H1 (cell line): ENCODE measurements around the gene RASL10B. TPM values are rescaled to one million over a fixed set of nuclear protein-coding genes. Genes with fewer than 3 reads are reported as not detected.

Experiments
- CTCF ChIA-PET: fragments of 300-600 bp; sonication (Branson Sonifier 250); formaldehyde crosslinking; loops from one replicate; lab custom pipeline; 2021; ENCODE audit not compliant: partially characterized antibody; lab: Charles Lee
- POLR2A ChIA-PET: fragments of 300-600 bp; sonication (Branson Sonifier 250); formaldehyde crosslinking; loops from one replicate; lab custom pipeline; 2021; ENCODE audit warnings: inconsistent platforms; ENCODE audit not compliant: partially characterized antibody; lab: Charles Lee
- DNase-seq, 2 experiments: peaks; one replicate each; pipeline versions ENCODE4 v3.0.0 to v3.0.0-alpha.2; 2010 to 2022; ENCODE audit warnings: low spot score in 2 of 2, low read depth in 1 of 2, mixed read lengths in 1 of 2
- FAIRE-seq: peaks from 2 replicates; lab custom pipeline; 2011; peaks lifted over from hg19 to GRCh38; lab: Jason Lieb, UNC
- H2AFZ ChIP-seq: 2 replicates; pipeline ENCODE4 v1.8.1; 2012; ENCODE audit warnings: low read length, inconsistent platforms
- H2AK5ac ChIP-seq: 2 replicates; pipeline ENCODE4 v1.6.1; 2013; ENCODE audit warnings: low read depth, low read length
- H2BK120ac ChIP-seq: replicated peaks from 2 replicates; pipeline ENCODE3; 2013; ENCODE audit warnings: low read depth, low read length, inconsistent platforms
- H2BK12ac ChIP-seq: 2 replicates; pipeline ENCODE4 v1.6.1; 2013; ENCODE audit warnings: low read depth, low read length
- H2BK15ac ChIP-seq: 2 replicates; pipeline ENCODE4 v1.6.1; 2013; ENCODE audit warnings: low read length
- H2BK20ac ChIP-seq: 2 replicates; pipeline ENCODE4 v1.6.1; 2013; ENCODE audit warnings: low read length
- H2BK5ac ChIP-seq: 2 replicates; pipeline ENCODE4 v1.6.1; 2013; ENCODE audit warnings: low read depth, low read length
- H3K14ac ChIP-seq: 2 replicates; pipeline ENCODE4 v1.6.1; 2013; ENCODE audit warnings: inconsistent platforms; ENCODE audit not compliant: insufficient read length
- H3K18ac ChIP-seq: 2 replicates; pipeline ENCODE4 v1.6.1; 2013; ENCODE audit warnings: low read length; ENCODE audit errors: extremely low read depth
- H3K23ac ChIP-seq: 2 replicates; pipeline ENCODE4 v1.6.1; 2013; ENCODE audit warnings: inconsistent platforms; ENCODE audit not compliant: insufficient read length
- H3K23me2 ChIP-seq: 2 replicates; pipeline ENCODE4 v1.6.1; 2013; ENCODE audit warnings: low read depth, low read length
- H3K27ac ChIP-seq: 2 replicates; pipeline ENCODE4 v1.6.1; 2011; ENCODE audit warnings: low read depth, low read length, inconsistent platforms
- H3K27me3 ChIP-seq, 4 experiments: replicated peaks in 1 of 4; 1 replicate in 1 of 4; 2 replicates in 3 of 4; pipeline versions ENCODE4 v1.6.1 to v1.8.1; 2011 to 2013; ENCODE audit warnings: low read length in 3 of 4, mild to moderate bottlenecking in 3 of 4, inconsistent platforms in 2 of 4, mixed read lengths in 2 of 4, moderate library complexity in 1 of 4; ENCODE audit not compliant: control insufficient read depth in 3 of 4, insufficient read depth in 3 of 4; ENCODE audit errors: extremely low read depth in 1 of 4
- H3K36me3 ChIP-seq, 4 experiments: 2 replicates each; pipeline versions ENCODE4 v1.6.1 to v1.8.1; 2011 to 2013; ENCODE audit warnings: mild to moderate bottlenecking in 4 of 4, low read length in 3 of 4, moderate library complexity in 2 of 4, control low read depth in 1 of 4, inconsistent platforms in 1 of 4; ENCODE audit not compliant: insufficient read depth in 4 of 4, control insufficient read depth in 2 of 4
- H3K4ac ChIP-seq: replicated peaks from 2 replicates; pipeline ENCODE3; 2013; ENCODE audit warnings: low read length, low read depth, mixed read lengths, inconsistent platforms; ENCODE audit not compliant: insufficient read length
- H3K4me1 ChIP-seq, 4 experiments: replicated peaks in 1 of 4; 1 replicate in 1 of 4; 2 replicates in 3 of 4; pipeline versions ENCODE4 v1.6.1 to v1.8.1; 2011 to 2013; ENCODE audit warnings: low read length in 3 of 4, inconsistent platforms in 2 of 4, mixed read lengths in 1 of 4; ENCODE audit not compliant: insufficient read depth in 4 of 4, control insufficient read depth in 3 of 4
- H3K4me2 ChIP-seq, 2 experiments: 2 replicates each; pipeline versions ENCODE4 v1.6.1 to v1.8.1; 2011 to 2013; ENCODE audit warnings: low read depth in 2 of 2, low read length in 2 of 2, control low read depth in 1 of 2, inconsistent platforms in 1 of 2, mild to moderate bottlenecking in 1 of 2; ENCODE audit not compliant: insufficient read depth in 1 of 2
- H3K4me3 ChIP-seq, 4 experiments: fragments of 200-600, 300-600 bp in 1 of 4; sonication (generic), shearing (Covaris generic), sonication (Bioruptor Twin) in 1 of 4; 2 replicates each; pipeline versions ENCODE4 v1.5.1 to v1.8.1; 2011 to 2016; ENCODE audit warnings: low read length in 4 of 4, low read depth in 3 of 4, control low read depth in 2 of 4, inconsistent platforms in 2 of 4, mild to moderate bottlenecking in 2 of 4, mixed read lengths in 1 of 4, moderate library complexity in 1 of 4; ENCODE audit not compliant: insufficient read depth in 2 of 4; ENCODE audit errors: extremely low read depth in 1 of 4
- H3K56ac ChIP-seq: replicated peaks from 2 replicates; pipeline ENCODE3; 2013; ENCODE audit warnings: low read depth, mild to moderate bottlenecking, mixed read lengths, low read length, inconsistent platforms; ENCODE audit not compliant: insufficient read length
- H3K79me1 ChIP-seq: 2 replicates; pipeline ENCODE4 v1.6.1; 2013; ENCODE audit warnings: low read depth, low read length, control low read depth
- H3K79me2 ChIP-seq, 2 experiments: 2 replicates each; pipeline versions ENCODE4 v1.6.1 to v1.8.1; 2012 to 2013; ENCODE audit warnings: low read length in 2 of 2, mild to moderate bottlenecking in 2 of 2, inconsistent platforms in 1 of 2; ENCODE audit not compliant: insufficient read depth in 2 of 2, control insufficient read depth in 1 of 2
- H3K9ac ChIP-seq, 4 experiments: replicated peaks in 1 of 4; 1 replicate in 1 of 4; 2 replicates in 3 of 4; pipeline versions ENCODE4 v1.6.1 to v1.8.1; 2011 to 2013; ENCODE audit warnings: low read depth in 3 of 4, low read length in 3 of 4, control low read depth in 2 of 4, mild to moderate bottlenecking in 2 of 4, moderate library complexity in 2 of 4, inconsistent platforms in 1 of 4; ENCODE audit errors: extremely low read depth in 1 of 4
- H3K9me3 ChIP-seq, 2 experiments: 2 replicates each; pipeline versions ENCODE4 v1.6.1 to v1.8.1; 2012 to 2013; ENCODE audit warnings: mild to moderate bottlenecking in 2 of 2, moderate library complexity in 2 of 2, control low read depth in 1 of 2, inconsistent platforms in 1 of 2, low read depth in 1 of 2, low read length in 1 of 2, mixed read lengths in 1 of 2; ENCODE audit not compliant: insufficient read depth in 2 of 2
- H4K20me1 ChIP-seq, 2 experiments: replicated peaks in 1 of 2; 2 replicates each; pipeline versions ENCODE3 to v1.8.1; 2011 to 2013; ENCODE audit warnings: inconsistent platforms in 2 of 2, low read length in 2 of 2, mild to moderate bottlenecking in 1 of 2; ENCODE audit not compliant: insufficient read depth in 2 of 2, control insufficient read depth in 1 of 2
- H4K5ac ChIP-seq: 2 replicates; pipeline ENCODE4 v1.6.1; 2013; ENCODE audit warnings: low read length, low read depth, mixed read lengths, inconsistent platforms; ENCODE audit not compliant: insufficient read length
- H4K8ac ChIP-seq: 2 replicates; pipeline ENCODE4 v1.8.0; 2013; ENCODE audit warnings: mild to moderate bottlenecking, moderate library complexity, low read length, inconsistent platforms; ENCODE audit not compliant: insufficient read depth; ENCODE audit errors: extremely low read depth
- H4K91ac ChIP-seq: replicated peaks from 2 replicates; pipeline ENCODE3; 2013; ENCODE audit warnings: low read length, mixed read lengths, inconsistent platforms; ENCODE audit not compliant: insufficient read length
- CBX5 ChIP-seq: fragments of 300-800, 300-1000 bp; sonication (generic); IDR thresholded peaks from 2 replicates; pipeline ENCODE4 v1.7.1; 2016; ENCODE audit warnings: antibody characterized with exemption, low read length, low read depth
- MAFK ChIP-seq: IDR thresholded peaks from 2 replicates; pipeline ENCODE4 v1.6.1; 2012; ENCODE audit warnings: low read depth, mild to moderate bottlenecking, improper control_type of control experiment, low read length
- RXRA ChIP-seq: IDR thresholded peaks from 2 replicates; pipeline ENCODE4 v1.6.1; 2011; ENCODE audit warnings: low read depth, mild to moderate bottlenecking, low read length, moderate library complexity; ENCODE audit not compliant: insufficient read depth
- SIX5 ChIP-seq: IDR thresholded peaks from 2 replicates; pipeline ENCODE4 v1.6.1; 2011; ENCODE audit warnings: mild to moderate bottlenecking, low read depth, low read length
- WGBS, 2 experiments: shearing (Covaris generic) in 1 of 2; methylation state at CpG; one replicate each; pipeline versions ENCODE4 v1.1.6 to v1.1.7; 2013 to 2015; ENCODE audit warnings: low lambda C conversion rate in 2 of 2, mixed read lengths in 2 of 2, inconsistent platforms in 1 of 2, low coverage in 1 of 2, missing lambda C conversion rate in 1 of 2; ENCODE audit not compliant: insufficient replicate concordance in 2 of 2, insufficient coverage in 1 of 2, insufficient read length in 1 of 2; ENCODE audit errors: extremely low coverage in 1 of 2, missing lambda C conversion rate in 1 of 2; 5-methylcytosine and 5-hydroxymethylcytosine counted together
- polyA plus RNA-seq, 7 experiments: library from polyadenylated mRNA; depleted of rRNA in 3 of 7; stranded (reverse) in 5 of 7; unstranded in 2 of 7; fragments of >200 nt in 5 of 7; fragments of 200-250 nt in 2 of 7; gene quantifications; 1 replicate in 5 of 7; 2 replicates in 1 of 7; 4 replicates in 1 of 7; pipeline versions ENCODE4 v1.2.1 to v1.2.3, GENCODE V29; 2011 to 2013; ENCODE audit warnings: missing spikeins in 2 of 7, mixed read lengths in 2 of 7
- total RNA-seq: library from RNA; stranded (reverse); fragmentation: NEBNext Ultra II Directional; extraction: Animal tissue kit (Norgen Biotek cat#: 25700); gene quantifications from 2 replicates; pipeline ENCODE4 v1.2.1, GENCODE V29; 2021

The RASL10B gene
- total and polyA plus RNA-seq, 2 of the 8 experiments (the other 6 are each of a cell fraction or from before 2014, with no cell fraction given): 17.5 to 22.8 TPM

DNA sequence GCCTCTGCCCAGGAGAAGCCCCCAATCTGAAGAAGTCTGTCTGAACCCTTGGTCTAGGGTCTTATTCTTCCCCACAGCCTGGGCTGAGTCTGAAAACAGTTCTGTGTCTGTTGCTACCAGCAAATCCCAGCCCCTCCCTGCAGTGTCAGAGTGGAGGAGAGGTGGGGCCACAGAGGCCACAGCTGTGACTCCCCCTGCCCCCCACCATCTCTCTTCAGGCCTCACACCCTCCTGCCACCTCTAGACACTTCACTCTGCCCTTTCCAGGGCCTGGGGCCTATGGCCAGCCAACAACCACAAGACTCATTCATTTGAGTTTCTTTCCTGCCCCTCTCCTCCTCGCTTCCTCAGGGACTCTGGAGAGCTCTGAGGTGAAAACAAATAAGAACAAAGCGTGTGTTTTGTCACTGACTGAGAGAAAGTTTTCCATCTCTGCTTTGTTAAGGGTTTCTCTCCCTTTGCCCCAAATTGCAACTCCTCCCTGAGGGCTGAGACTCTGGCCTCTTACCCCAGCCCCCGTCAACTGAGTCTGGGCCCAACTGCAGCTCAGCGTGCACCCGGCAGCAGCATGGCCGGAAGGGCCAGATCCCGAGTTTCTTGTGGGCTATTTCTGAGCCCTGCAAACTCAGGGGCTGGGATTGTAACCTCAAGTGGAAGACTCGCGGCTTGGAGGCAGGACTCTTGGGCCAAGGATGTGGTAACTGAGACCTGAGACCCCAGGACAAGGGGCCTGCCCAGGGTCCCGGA is 42.4 kb downstream of the RASL10B start:
- H3K9ac ChIP-seq: no peak overlapping the region
- ChIA-PET POLR2A (interaction anchor here (0.8 to 2.9 kb wide), 4 partner anchors 9 to 36 kb away, joined by 3 to 13 read pairs (median 4); partner anchors contain the start of gene TAF15), CTCF (interaction anchor here (0.7 to 17.5 kb wide), 9 partner anchors 7 to 160 kb away, joined by 3 to 247 read pairs (median 4); partner anchors contain the start of gene TAF15)
- H2BK15ac ChIP-seq: 0 out of 2 replicates have a peak overlapping the region, but pooled peaks have one; percentile 95
- no peak overlapping the region for H3K4me3 ChIP-seq
- H4K20me1 ChIP-seq: no peaks in the 10 kb centered on the region
- no peak overlapping the region for H3K27ac ChIP-seq
- no peak overlapping the region for H2BK120ac ChIP-seq
- no peaks in the 10 kb centered on the region for H3K36me3 ChIP-seq
- H4K8ac ChIP-seq: peak overlapping the region; percentile 85; the same call in 1 of the 2 replicates
- no peaks in the 10 kb centered on the region for H3K23me2 ChIP-seq
- H4K5ac ChIP-seq: no peak overlapping the region
- no peak overlapping the region for H3K56ac ChIP-seq
- no peak overlapping the region for H3K4me2 ChIP-seq
- peak overlapping the region; percentile 60; the same call in 1 of the 2 replicates for H2BK12ac ChIP-seq
- no peak overlapping the region for H4K91ac ChIP-seq
- peak overlapping the region; percentile 71; the same call in 1 of the 2 replicates for H3K18ac ChIP-seq
- no peaks in the 10 kb centered on the region for H3K79me1 ChIP-seq
- no peak overlapping the region for H3K23ac ChIP-seq
- no peak overlapping the region for H3K4ac ChIP-seq
- 89% methylated on average over 10 of the region's 10 CpGs; no CpG with 5 or more reads in 1 of the 2 experiments for WGBS, 2 experiments
- no peak overlapping the region for H2AK5ac ChIP-seq
- FAIRE-seq (no peak), DNase-seq (no peak)
- H3K79me2 ChIP-seq: no peaks in the 10 kb centered on the region
- TF ChIP-seq MAFK: no peak
- no peak for TF ChIP-seq SIX5
- no peak for TF ChIP-seq CBX5
- no peak for TF ChIP-seq RXRA
- peak overlapping the region; percentile 88 for H2AFZ ChIP-seq
- peaks cover 5 to 21% (median 6%) of the 10 kb centered on the region in 4 experiments for H3K4me1 ChIP-seq
- H3K14ac ChIP-seq: no peak overlapping the region
- 0 out of 2 replicates have a peak overlapping the region, but pooled peaks have one; percentile 48 for H2BK20ac ChIP-seq
- no peak overlapping the region for H2BK5ac ChIP-seq
- H3K27me3 ChIP-seq: no peaks in the 10 kb centered on the region
- H3K9me3 ChIP-seq: no peaks in the 10 kb centered on the region; a peak in 1 of 4 replicates
